Pons (tissue), 1 donor: Measurements from ENCODE around the gene TUT1.
"Not testable (repeated sequence)": the region's sequence is repeated elsewhere in the genome, so short reads cannot be mapped to it uniquely, and the experiment has no call there.

ENCODE experiments used
- DNase-seq: peaks from one replicate; pipeline ENCODE4 v3.0.0-alpha.2; 2016; ENCODE audit warnings: low spot score

TUT1 gene, protein sequence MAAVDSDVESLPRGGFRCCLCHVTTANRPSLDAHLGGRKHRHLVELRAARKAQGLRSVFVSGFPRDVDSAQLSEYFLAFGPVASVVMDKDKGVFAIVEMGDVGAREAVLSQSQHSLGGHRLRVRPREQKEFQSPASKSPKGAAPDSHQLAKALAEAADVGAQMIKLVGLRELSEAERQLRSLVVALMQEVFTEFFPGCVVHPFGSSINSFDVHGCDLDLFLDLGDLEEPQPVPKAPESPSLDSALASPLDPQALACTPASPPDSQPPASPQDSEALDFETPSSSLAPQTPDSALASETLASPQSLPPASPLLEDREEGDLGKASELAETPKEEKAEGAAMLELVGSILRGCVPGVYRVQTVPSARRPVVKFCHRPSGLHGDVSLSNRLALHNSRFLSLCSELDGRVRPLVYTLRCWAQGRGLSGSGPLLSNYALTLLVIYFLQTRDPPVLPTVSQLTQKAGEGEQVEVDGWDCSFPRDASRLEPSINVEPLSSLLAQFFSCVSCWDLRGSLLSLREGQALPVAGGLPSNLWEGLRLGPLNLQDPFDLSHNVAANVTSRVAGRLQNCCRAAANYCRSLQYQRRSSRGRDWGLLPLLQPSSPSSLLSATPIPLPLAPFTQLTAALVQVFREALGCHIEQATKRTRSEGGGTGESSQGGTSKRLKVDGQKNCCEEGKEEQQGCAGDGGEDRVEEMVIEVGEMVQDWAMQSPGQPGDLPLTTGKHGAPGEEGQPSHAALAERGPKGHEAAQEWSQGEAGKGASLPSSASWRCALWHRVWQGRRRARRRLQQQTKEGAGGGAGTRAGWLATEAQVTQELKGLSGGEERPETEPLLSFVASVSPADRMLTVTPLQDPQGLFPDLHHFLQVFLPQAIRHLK

DNA sequence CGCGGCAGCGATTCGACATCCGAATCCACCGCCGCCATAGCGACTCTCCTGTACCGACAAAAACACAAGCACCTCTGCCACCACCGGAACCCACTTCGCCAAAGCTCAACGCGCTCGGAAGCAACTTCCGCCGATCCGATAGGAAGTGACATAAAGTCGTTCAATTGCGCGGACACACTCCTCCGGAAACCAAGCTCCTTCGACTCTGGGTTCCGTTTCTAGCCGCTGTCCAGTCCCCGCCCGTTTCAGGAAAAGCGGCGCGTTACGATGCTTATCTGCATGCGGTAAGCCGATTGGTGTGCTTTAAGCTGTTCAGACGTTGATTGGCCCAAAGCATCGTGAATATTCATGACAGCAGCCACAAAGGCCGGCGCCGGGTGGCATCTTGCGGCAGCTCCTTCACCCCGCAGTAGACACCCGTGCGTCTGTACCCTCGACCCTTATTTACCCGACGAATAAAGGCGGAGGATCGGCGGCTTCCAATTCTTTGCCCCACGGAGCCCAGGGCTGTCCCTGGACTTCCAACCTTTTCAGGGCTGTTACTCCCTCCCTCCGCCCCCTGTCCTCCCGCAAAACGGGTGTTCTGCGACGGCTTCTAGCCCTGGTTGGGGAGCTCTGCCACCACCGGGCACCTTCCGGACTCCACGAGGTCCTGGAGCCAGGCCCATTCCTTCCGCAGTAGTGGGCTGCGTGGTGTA lies at the start of gene TUT1:
TSS of gene TUT1 (minus strand) at position 76 of the 698 bp plus-strand sequence. CDS start at position 38, 38 bp downstream.
- DNase-seq, result peak; percentile 100

DNA sequence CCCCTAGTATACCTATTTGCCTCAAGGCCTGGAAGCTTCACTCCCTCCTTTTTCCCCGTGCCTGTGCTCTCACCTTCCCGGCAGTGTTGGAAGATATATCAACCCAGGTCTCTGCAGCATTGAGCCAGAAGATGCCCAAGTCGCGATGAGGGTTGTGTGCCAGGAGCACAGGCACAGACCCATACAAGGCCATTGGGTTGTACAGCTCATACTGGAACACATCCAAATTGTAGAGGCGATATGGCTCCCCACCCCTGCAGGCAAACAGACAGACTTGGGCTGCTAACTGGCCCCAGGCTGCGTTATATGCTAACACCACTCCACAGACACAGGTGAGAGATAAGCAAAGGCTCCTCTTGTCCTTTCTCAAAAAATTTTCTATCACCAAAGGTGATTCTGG lies 41.2 kb upstream of the TUT1 start:
- no peak for DNase-seq

DNA sequence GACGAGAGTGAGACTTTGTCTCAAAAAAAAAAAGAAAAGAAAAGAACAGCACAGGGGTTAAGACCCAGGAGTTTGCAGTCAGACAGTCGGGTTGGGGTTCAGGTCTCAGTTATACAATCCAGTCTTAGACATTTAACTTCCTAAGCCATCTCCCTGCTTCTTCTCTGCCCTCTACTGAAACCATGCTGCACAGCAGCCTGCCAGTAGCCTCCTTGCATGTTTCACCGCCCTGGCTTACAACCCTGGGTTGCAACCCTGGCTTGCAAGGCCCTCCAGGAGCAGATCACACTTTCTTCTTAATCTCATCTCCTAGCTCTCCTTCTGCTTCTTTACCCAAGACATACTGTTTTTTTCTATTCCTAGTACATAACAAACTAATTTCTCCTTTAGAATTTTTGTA lies 36.4 kb upstream of the TUT1 start:
- no peak for DNase-seq

DNA sequence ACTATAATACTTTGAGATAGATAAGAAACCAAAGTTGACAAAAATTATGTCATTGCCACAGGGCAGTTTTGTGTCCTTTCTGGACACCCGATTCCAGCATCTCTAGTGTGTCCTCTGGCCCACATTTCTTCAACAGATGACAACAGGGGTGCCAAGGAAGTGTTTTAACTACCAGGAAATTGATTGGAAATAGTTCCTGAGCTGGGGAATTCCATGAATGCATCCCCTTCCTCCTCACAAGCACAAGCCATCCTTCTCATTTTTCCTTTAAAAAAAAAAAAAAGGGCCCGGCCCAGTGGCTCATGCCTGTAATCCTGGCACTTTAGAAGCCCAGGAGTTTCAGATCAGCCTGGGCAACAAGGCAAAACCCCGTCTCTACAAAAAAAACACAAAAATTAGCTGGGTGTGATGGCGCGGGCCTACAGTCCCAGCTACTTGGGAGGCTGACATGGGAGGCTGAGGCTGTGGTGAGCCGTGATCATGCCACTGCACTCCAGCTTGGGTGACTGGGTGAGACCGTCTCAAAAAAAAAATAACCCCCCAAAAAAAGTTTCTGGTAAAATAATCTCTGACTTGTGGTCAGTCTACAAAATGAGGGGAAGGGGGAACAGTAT lies 31.3 kb upstream of the TUT1 start:
- no peak for DNase-seq

DNA sequence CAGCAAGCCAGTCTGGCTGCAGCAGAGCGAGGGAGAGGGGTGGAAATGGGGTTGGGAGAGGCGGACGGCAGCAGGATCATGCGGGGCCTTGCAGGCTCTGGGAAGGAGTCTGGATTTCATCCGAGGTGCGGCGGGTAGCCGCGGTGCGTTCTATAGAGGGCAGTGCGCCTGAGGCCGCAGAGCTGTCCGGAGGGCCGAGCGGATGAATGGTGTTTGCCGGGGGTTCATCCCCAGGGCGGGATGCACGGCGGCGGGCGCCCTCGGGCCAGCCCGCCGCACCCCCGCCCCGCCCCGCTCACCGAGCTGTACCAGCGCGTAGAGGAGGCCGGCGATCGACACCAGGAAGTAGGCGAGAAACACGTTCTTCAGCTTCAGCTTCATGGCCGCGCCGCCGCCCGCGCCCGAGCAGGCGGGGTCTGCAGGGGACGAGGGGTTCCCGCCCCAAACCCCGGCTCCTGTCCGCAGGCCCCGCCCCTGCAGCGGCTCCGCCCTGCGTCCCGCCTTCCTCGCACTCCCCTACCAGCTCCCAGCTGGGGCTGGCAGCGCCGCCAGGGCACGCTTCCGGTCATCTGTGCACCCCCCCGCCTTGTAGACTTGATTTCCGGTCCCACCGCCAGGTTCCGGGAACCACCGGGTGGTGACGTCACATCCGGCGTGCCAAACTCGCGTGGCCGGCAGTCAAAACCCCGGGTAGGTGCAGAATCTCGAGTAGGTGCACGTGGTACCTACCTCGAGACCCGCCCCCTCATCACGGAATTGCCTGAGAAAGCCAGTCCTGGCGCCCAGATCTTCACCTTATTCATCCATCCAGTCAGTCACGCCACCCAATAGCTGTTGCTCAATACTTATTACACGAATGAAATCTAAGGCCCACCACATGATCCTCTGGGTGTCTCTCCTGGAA lies 30.5 kb upstream of the TUT1 start, which contains the start of gene B3GAT3:
TSS of gene B3GAT3 (minus strand) at position 420 of the 904 bp plus-strand sequence. CDS start at position 381, 39 bp downstream.
- peak; percentile 98 for DNase-seq

DNA sequence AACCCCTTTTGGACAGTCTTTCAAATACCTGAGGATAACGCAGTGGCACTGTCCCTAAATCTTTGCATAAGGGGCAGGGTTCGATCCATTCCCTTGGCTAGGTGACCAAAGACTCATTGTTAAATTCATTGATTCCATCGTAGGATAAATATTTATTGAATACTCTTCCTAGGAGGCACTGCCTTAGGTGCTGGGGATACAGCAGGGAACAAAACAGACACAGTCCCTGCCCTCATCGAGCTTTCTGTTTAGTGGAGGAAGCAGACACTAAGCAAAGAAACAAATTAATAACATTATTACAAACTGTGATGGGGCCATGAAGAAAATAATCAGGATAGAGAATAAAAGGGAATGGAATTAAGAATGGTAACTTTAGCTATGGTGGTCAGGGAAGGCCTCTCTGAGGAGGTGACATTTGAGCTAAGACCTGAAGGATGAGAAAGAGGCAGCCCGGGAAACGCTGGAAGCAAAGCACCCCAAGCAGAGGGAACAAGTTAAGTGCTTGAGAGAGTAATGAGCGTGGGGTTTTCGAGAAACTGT lies 29.8 kb upstream of the TUT1 start:
- DNase-seq, result no peak

DNA sequence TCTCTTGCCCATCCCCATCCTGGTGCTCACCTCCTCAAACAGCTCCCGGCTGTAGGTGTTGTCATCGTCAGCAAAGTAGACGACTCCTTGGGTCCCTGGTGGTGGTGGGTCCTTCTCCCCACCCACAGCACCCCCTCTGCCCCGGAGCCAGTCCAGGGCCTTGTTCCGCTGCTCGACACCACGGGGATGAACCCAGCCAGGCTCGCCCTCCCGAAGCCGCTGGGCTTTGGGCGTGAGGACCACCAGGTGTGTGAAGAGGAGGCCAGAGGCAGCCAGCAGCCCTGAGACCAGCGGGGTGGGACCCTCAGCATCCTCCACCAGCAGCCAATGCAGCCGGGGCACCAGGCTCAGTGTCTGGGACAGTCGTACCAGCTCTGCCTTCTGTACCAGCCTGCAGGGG lies 25.6 kb upstream of the TUT1 start:
- not testable (repeated sequence) for DNase-seq

DNA sequence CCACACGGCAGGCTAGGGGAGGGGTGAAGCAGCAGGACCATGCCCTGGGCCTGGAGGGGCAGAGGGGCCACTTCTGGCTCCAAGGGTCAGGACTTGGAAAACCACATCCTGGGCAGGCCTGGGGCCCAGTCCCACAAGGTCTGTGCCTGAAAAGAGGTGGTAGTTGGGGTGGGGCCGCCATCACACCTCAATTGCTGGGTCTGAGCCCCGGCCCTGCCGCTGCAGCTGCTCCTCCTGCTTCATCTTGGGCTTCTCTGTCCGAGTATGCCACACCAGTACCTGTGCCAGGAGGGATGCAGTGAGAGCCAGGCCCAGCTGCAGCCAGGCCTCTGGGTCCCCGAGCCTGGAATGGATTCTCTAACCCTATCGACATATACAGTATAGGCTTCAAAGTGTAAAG lies 24.2 kb upstream of the TUT1 start:
- DNase-seq, result no peak

DNA sequence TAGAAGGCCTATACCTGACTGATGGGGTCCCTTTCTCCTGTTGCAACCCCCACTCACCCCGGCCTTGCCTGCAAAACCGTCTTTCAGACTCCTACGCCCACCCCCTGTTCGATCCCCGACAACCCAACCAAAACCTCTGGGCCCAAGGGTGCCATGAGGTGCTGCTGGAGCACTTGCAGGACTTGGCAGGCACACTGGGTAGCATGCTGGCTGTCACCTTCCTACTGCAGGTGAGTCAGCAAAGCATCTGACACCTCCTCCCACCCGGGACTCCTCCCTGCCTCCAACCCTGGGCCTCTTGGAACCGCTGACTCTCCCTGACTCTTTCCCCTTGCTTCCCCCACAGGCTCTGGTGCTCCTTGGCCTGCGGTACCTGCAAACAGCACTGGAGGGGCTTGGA lies 23.0 kb upstream of the TUT1 start:
- DNase-seq, result no peak

DNA sequence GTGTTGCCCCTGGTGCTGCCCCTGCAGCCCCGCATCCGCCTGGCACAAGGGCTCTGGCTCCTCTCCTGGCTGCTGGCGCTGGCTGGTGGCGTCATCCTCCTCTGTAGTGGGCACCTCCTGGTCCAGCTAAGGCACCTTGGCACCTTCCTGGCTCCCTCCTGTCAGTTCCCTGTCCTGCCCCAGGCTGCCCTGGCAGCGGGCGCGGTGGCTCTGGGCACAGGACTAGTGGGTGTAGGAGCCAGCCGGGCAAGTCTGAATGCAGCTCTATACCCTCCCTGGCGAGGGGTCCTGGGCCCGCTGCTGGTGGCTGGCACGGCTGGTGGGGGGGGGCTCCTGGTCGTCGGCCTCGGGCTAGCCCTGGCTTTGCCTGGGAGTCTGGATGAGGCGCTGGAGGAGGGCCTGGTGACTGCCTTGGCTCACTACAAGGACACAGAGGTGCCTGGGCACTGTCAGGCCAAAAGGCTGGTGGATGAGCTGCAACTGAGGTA lies 22.0 kb upstream of the TUT1 start:
- no peak for DNase-seq

DNA sequence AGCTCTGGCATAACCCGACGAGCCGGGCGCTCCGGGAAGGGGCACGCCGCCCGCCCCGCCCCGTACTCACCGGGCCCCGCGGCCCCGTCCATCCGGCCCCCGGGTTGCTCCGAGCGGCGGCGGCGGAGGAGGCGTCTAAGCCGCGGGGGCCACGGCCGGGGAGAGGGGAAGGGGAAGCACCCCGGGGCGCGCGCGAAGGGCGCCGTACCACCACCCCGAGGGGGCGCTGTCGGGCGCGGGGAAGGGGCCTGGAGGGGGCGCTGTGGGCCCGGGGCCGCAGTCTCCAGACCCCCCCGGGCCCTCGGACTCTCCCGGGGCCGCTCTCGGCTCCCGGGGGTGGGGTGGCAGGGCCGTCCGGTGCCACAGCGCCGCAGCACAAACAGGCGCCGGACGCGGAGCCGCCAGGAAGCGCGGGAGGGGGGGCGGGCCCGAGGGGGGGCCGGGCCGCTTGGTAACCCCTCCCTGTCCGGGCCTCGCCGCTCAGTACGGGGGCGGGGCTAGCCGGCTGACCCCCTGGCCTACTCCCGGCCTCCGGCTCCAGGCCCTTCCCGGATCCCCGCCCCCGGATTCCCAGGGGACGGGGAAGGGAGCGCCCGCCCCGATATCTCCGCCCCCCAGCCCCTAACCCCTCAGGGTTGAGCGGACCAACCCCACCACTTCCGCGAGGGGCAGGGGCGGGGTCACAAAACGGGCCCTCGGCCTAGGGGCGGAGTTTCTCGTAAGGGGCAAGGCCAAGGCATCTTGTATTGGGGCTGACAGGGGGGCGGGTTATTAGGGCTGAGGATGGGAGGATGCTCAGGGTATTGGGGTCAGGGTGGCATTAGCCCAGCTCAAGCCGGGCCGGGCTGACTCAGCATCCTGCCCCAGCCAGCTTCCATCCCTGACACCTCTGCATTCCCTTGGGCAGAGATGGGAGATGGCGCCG lies 21.3 kb upstream of the TUT1 start, which contains the start of the genes EML3 and ROM1:
TSS of gene EML3 (minus strand) at position 410 of the 925 bp plus-strand sequence. CDS start at position 92, 318 bp downstream.
TSS of gene ROM1 (plus strand) at position 892 of the 925 bp plus-strand sequence. CDS start at position 917, 25 bp downstream.
- peak; percentile 82 for DNase-seq

DNA sequence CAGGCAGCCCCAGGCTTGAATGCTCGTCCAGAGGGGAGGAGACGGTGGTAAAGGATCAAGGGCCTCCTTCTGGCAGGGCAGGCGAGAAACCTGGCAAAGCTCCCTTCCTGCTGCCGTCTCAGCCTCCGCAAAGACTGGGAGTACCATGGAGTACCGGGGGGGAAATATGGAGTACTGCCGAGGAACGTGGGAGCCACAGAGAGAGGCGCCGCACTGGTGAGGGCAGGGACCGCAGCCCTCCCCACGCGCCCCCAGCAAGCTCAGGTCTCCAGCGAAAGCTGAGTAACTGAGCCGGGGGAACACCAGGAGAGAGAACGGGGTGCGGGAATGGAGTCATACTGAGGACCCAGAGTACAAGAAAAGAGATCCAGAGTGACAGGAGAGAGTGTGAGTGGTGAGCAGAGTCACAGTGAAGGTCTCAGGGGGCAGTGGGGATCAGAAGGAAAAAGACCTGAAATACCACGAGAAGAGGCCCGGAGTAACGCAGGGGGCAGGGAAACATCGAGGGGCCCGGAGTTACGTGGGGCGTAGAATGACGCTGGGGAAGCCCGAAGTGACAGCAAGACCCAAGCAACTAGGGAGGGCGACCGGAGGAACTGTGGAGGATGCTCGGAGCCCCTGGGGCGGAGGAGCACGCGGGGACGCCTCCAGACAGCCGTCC lies 20.5 kb upstream of the TUT1 start:
- DNase-seq, result no peak

DNA sequence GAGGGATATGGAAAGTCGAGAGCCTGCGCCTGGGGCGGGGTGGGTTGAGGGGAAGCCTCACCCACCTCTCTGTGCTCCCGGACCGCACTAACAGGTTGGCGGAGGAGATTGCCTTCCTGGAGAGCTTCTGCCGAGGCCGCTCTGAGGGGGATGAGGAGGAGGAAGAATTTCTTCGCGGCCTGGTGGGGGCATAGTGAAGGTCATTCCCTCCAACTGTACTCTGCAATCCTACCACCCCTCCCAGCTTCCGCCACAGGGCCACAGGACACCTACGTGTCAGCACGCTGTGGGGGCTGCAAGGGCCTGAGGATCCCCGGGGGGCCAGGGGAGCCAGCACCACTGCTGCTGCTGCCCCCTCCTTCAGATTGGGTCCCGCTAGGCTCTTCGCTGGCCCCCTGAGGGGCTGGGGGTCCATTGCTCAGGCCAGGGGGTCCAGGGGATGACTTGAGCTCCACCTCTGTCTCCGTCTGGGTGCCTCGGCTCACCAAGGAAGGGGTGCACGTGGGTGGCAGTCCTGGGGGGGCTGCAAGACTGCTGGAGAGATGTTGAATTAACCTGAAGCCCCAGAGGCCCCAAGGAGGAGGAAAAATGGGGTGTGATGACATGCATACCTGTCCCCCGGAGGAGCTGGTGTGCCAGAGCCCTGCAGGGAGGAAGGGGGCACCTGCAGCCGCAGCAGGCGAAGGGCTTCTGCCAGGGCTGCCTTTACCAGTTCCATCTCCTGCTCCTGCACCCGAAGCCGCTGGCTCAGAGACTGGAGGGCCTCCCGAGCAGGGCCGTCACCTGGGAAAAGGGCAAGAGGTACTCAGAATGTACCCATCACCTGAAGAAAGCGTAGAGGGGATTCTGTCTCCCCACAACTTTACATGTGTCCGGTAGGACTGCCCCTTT lies 19.7 kb upstream of the TUT1 start:
- DNase-seq, result no peak

DNA sequence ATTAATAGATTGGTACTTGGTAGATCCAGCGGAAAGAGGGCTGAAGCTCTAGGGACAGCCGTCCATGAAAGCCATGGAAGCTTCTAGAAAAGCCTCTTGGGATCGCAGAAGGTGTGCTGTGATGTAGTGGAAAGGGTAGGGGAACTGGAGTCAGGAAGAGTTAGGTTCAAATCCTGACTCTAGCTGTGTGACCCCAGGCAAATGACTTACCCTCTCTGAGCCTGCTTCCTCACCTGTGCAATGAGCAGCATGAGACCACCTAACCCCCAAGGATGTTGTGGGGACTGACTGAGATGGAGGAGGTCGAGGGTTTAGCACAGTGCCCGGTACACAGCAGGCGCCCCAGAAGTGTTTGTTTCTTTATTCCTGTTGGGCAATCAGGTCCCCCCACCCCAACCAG lies 19.1 kb upstream of the TUT1 start:
- DNase-seq, result no peak

DNA sequence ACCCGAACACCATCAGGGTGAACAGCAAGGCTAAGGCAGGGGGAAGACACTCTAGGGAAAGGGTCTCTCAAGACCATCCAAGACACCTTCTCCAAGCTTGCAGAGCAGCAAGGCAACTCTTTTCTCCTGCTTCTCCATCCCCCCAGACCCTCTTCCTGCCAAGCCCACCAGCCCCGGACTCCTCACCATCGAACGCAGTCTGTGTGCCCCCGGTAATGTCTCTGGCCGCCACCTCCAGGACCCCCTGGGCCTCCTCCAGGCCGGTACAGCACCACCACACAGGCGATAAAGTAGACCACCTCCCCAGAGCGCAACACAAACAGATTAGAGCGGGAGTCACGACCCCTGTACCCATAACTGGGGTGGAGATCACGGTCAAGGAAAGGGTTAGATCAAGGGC lies 17.5 kb upstream of the TUT1 start:
- no peak for DNase-seq

DNA sequence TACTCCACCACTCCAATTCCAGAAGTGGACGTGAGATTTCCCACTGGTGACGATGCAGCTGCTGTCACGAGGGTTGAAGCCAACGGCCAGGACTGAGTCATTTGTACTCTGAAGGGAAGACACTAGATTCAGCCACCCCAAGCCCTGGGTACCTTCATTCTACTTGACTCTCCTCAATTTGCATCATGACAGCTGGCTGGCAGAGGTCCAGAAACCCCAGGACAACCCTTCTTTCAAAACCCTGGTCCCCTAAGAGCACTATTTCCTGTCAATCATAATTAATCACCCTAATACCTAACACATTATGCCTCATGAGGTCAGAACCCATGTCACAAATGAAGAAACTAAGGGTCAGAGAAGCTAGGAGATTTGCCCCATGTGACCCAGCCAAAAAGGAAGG lies 16.4 kb upstream of the TUT1 start:
- DNase-seq, result no peak

DNA sequence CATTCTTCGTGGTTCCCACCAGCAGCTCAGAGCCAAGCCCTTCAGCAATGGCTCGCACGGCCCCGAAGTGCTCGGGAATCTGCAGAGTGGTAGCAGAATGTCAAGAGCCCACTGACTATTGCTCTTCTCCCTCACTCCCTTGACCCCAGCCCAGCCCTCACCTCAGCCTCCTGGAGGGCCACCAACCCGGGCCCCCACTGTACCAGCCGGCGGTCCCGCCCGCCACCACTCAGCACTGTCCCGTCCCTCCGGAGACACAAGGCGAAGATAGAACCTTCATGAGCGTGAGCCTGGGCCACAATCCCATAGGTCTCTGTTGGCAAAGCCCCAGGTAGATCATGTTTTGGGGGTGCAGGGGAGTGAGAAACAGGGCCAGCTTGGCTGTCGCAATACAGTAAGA lies 14.6 kb upstream of the TUT1 start:
- DNase-seq, result no peak
